NB4 (cell line): ENCODE measurements around the gene NFKB1.

Experiments used
- MYC ChIP-seq: IDR thresholded peaks from 2 replicates; pipeline ENCODE4 v1.6.1; 2011; ENCODE audit warnings: low read depth, low read length
- POLR2A ChIP-seq: IDR thresholded peaks from 2 replicates; pipeline ENCODE4 v1.6.1; 2011; ENCODE audit warnings: mild to moderate bottlenecking; ENCODE audit not compliant: insufficient read length; ENCODE audit errors: extremely low read depth
- TF ChIP-seq, protein P1 (sequence below): IDR thresholded peaks from one replicate; pipeline ENCODE4 v1.5.1; 2012; ENCODE audit warnings: low read depth, low read length
- TF ChIP-seq, protein P2 (sequence below): IDR thresholded peaks from 2 replicates; pipeline ENCODE4 v1.6.1; 2011; ENCODE audit warnings: low read depth, low read length

DNA sequence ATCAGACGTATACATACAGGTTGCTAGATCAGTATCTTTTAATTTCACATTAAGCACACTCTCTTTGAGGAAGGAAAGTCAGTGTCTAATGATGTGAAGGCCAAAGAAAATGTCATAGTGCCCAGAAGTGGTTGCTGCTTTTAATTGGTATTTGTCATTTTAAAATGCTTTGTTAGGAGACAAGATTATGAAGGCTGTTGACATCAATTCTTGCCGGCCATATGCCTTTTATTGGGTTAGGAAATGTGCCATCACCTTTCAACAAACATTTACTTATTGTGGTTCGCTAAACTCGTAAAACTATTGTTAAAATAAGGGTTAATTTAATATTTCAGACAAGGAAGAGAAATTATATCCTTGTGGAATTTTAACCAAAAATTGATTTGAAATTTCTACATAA, 32.2 kb downstream of the NFKB1 start:
- TF ChIP-seq, protein P1, sequence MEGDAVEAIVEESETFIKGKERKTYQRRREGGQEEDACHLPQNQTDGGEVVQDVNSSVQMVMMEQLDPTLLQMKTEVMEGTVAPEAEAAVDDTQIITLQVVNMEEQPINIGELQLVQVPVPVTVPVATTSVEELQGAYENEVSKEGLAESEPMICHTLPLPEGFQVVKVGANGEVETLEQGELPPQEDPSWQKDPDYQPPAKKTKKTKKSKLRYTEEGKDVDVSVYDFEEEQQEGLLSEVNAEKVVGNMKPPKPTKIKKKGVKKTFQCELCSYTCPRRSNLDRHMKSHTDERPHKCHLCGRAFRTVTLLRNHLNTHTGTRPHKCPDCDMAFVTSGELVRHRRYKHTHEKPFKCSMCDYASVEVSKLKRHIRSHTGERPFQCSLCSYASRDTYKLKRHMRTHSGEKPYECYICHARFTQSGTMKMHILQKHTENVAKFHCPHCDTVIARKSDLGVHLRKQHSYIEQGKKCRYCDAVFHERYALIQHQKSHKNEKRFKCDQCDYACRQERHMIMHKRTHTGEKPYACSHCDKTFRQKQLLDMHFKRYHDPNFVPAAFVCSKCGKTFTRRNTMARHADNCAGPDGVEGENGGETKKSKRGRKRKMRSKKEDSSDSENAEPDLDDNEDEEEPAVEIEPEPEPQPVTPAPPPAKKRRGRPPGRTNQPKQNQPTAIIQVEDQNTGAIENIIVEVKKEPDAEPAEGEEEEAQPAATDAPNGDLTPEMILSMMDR, result no peak
- TF ChIP-seq, protein P2, sequence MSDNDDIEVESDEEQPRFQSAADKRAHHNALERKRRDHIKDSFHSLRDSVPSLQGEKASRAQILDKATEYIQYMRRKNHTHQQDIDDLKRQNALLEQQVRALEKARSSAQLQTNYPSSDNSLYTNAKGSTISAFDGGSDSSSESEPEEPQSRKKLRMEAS, result no peak
- TF ChIP-seq MYC (no peak), POLR2A (no peak)
